K562 (cell line): ENCODE data around the gene OR6K6. TPM values are rescaled to one million over a fixed set of nuclear protein-coding genes. Genes with fewer than 3 reads are reported as not detected.

ENCODE experiments used
- ATAC-seq: fragments of 200-7000 bp; cut with Tn5 transposase; 3 replicates; pipeline ENCODE4 v1.9.1; 2020; ENCODE audit warnings: moderate library complexity
- BruUV-seq: library from RNA; stranded (reverse); fragments of 400-500 nt; replicated peaks from 2 replicates; lab custom pipeline; 2021; lab: Mats Ljungman, UMichigan
- CTCF ChIA-PET: fragments of 300-600 bp; formaldehyde crosslinking; extraction: SDS; loops from one replicate; lab custom pipeline; 2021; ENCODE audit warnings: low intra/inter-chr PET ratio; lab: Yijun Ruan, JAX
- POLR2A ChIA-PET: fragments of 300-600, 350-650 bp; sonication (Branson Sonifier 250); formaldehyde crosslinking; extraction: SDS; loops from one replicate; lab custom pipeline; 2021; ENCODE audit warnings: antibody characterized with exemption, inconsistent platforms; lab: Yijun Ruan, JAX
- DNase-seq, 4 experiments: peaks; one replicate each; pipeline versions ENCODE4 v3.0.0 to v3.0.0-alpha.2; 2011 to 2018; ENCODE audit warnings: low spot score in 3 of 4, mixed read lengths in 3 of 4; ENCODE audit errors: extremely low read depth in 1 of 4
- FAIRE-seq: peaks from 2 replicates; lab custom pipeline; 2011; peaks lifted over from hg19 to GRCh38; lab: Jason Lieb, UNC
- H2AFZ ChIP-seq: 2 replicates; pipeline ENCODE4 v1.6.0; 2011; ENCODE audit warnings: low read depth, low read length, control low read depth, inconsistent platforms
- H3K27ac ChIP-seq: fragments of 200-600 bp; 3 replicates; pipeline ENCODE4 v1.8.0; 2011; ENCODE audit warnings: low read depth, mild to moderate bottlenecking, control low read depth, inconsistent platforms, low read length, moderate library complexity, mixed read lengths; ENCODE audit errors: extremely low read depth
- H3K27me3 ChIP-seq, 2 experiments: fragments of 300-600 bp in 1 of 2; 2 replicates in 1 of 2; 3 replicates in 1 of 2; pipeline versions ENCODE4 v1.6.0 to v1.8.0; 2011; ENCODE audit warnings: inconsistent platforms in 2 of 2, low read length in 2 of 2, mild to moderate bottlenecking in 1 of 2, mixed read lengths in 1 of 2, moderate library complexity in 1 of 2; ENCODE audit not compliant: control insufficient read depth in 2 of 2, insufficient read depth in 2 of 2
- H3K36me3 ChIP-seq: fragments of 300-600 bp; 3 replicates; pipeline ENCODE4 v1.8.0; 2011; ENCODE audit warnings: mild to moderate bottlenecking, low read length, inconsistent platforms; ENCODE audit not compliant: control insufficient read depth, insufficient read depth
- H3K4me1 ChIP-seq, 2 experiments: fragments of 200-600 bp in 1 of 2; replicated peaks in 1 of 2; 2 replicates in 1 of 2; 3 replicates in 1 of 2; pipeline versions ENCODE4 v1.5.1 to v1.8.0; 2011; ENCODE audit warnings: inconsistent platforms in 2 of 2, low read length in 2 of 2, mild to moderate bottlenecking in 1 of 2, mixed read lengths in 1 of 2, moderate library complexity in 1 of 2; ENCODE audit not compliant: control insufficient read depth in 2 of 2, insufficient read depth in 2 of 2
- H3K4me2 ChIP-seq: 2 replicates; pipeline ENCODE4 v1.6.1; 2011; ENCODE audit warnings: low read length, control low read depth, inconsistent platforms, mixed read lengths; ENCODE audit not compliant: insufficient read depth
- H3K4me3 ChIP-seq: fragments of 200-600 bp; sonication (generic), shearing (Covaris generic); 2 replicates; pipeline ENCODE4 v1.5.1; 2016; ENCODE audit warnings: control low read depth, inconsistent platforms
- H3K79me2 ChIP-seq: fragments of 200-600 bp; 3 replicates; pipeline ENCODE4 v1.8.0; 2011; ENCODE audit warnings: low read length, inconsistent platforms; ENCODE audit not compliant: control insufficient read depth, insufficient read depth
- H3K9ac ChIP-seq, 2 experiments: 2 replicates each; pipeline versions ENCODE4 v1.6.0 to v1.6.1; 2011; ENCODE audit warnings: low read depth in 2 of 2, low read length in 2 of 2, control low read depth in 1 of 2, inconsistent platforms in 1 of 2, mild to moderate bottlenecking in 1 of 2, mixed read lengths in 1 of 2; ENCODE audit not compliant: insufficient read depth in 1 of 2
- H3K9me1 ChIP-seq: one replicate; pipeline ENCODE4 v1.6.0; 2011; ENCODE audit warnings: inconsistent platforms, mild to moderate bottlenecking, low read length, moderate library complexity; ENCODE audit not compliant: control insufficient read depth, insufficient read depth
- H3K9me3 ChIP-seq: replicated peaks from 2 replicates; pipeline ENCODE4 v1.5.1; 2011; ENCODE audit warnings: low read depth, low read length, inconsistent platforms; ENCODE audit not compliant: control insufficient read depth, insufficient read depth
- H4K20me1 ChIP-seq: replicated peaks from 2 replicates; pipeline ENCODE4 v1.6.1; 2011; ENCODE audit warnings: low read length, inconsistent platforms, mixed read lengths; ENCODE audit not compliant: control insufficient read depth, insufficient read depth
- MGA ChIP-seq: fragments of 450-650 bp; IDR thresholded peaks from 2 replicates; pipeline ENCODE4 v1.6.1; 2016; ENCODE audit warnings: mild to moderate bottlenecking, moderate library complexity
- in situ Hi-C: fragments of 300-500 bp; cut with MboI; formaldehyde crosslinking; loops from 4 replicates; pipeline ENCODE4 v1.15.0; 2018; ENCODE audit warnings: inconsistent platforms, mixed read lengths
- intact Hi-C: fragments of 100-400 bp; cut with micrococcal nuclease; formaldehyde crosslinking; loops from 2 replicates; pipeline ENCODE4 v1.14.2; 2022
- polyA plus RNA-seq, 8 experiments: library from polyadenylated mRNA; depleted of rRNA in 4 of 8; stranded (reverse) in 5 of 8; unstranded in 3 of 8; fragments of >200 nt; fragmentation: Nextera tagmentation in 2 of 8; fragmentation: Illumina TruSeq in 1 of 8; extraction: Ambion mirVana in 2 of 8; extraction: Trizol in 1 of 8; gene quantifications; 2 replicates each; pipeline versions ENCODE4 v1.2.1 to v1.2.3, GENCODE V29; 2011 to 2014; ENCODE audit warnings: inconsistent platforms in 1 of 8, missing spikeins in 1 of 8
- total RNA-seq, 7 experiments: library from RNA; depleted of rRNA in 6 of 7; stranded (reverse); fragments of >200 nt in 6 of 7; fragmentation: Illumina TruSeq in 2 of 7; extraction: Trizol in 2 of 7; gene quantifications; 2 replicates each; pipeline versions ENCODE4 v1.2.1 to v1.2.3, GENCODE V29; 2011 to 2021; ENCODE audit warnings: low replicate concordance in 1 of 7

Gene OR6K6
- total and polyA plus RNA-seq, 9 of the 15 experiments (the other 6 are each of a cell fraction or from before 2014, with no cell fraction given) = not detected

GRCh38 chr1:158781104-158781503, 26.6 kb downstream of the OR6K6 start, which contains the start of gene OR6N2:
Gene OR6N2 (minus strand): TSS chr1:158781204. CDS start chr1:158777635, 3,569 bp downstream.
- ATAC-seq = no peak
- no peak for TF ChIP-seq MGA
- H3K4me1 ChIP-seq = no peaks in the 10 kb centered on the region
- ChIA-PET POLR2A (no interaction called here), CTCF (no interaction called here)
- no peak for DNase-seq
- H3K9me1 ChIP-seq = no peaks in the 10 kb centered on the region
- FAIRE-seq = no peak
- no peak within 1 kb of the TSS for H3K9ac ChIP-seq
- intact Hi-C loops (no loop called here), in situ Hi-C loops (no loop called here)
- no peak within 1 kb of the TSS for H3K27ac ChIP-seq
- no peaks in the 10 kb centered on the region for H3K79me2 ChIP-seq
- no peaks in the 10 kb centered on the region for H3K36me3 ChIP-seq
- no peaks in the 10 kb centered on the region for H3K27me3 ChIP-seq
- no peaks in the 10 kb centered on the region for H4K20me1 ChIP-seq
- no peaks in the 10 kb centered on the region for H3K9me3 ChIP-seq
- no peak within 1 kb of the TSS for H2AFZ ChIP-seq
- H3K4me2 ChIP-seq = no peak within 1 kb of the TSS
- BruUV-seq = no TSS peak
- H3K4me3 ChIP-seq = no peak within 1 kb of the TSS
